OCI-LY1 (cell line): ENCODE measurements around the gene TMEM174.

Experiments used
- H2AFZ ChIP-seq: fragments of 200-600 bp; sonication (generic), shearing (Covaris generic); 2 replicates; pipeline ENCODE4 v1.6.0; 2014; ENCODE audit warnings: antibody characterized with exemption, mild to moderate bottlenecking, low read length
- H3F3A ChIP-seq: fragments of 200-600 bp; sonication (generic), shearing (Covaris generic); 2 replicates; pipeline ENCODE4 v1.6.0; 2014; ENCODE audit warnings: mild to moderate bottlenecking, antibody characterized with exemption, low read length, moderate library complexity; ENCODE audit not compliant: insufficient read depth
- H3K27ac ChIP-seq: fragments of 200-600 bp; sonication (generic); 2 replicates; pipeline ENCODE4 v1.5.1; 2014; ENCODE audit warnings: low read length, mixed run types, mild to moderate bottlenecking, low read depth; ENCODE audit not compliant: poor library complexity, severe bottlenecking
- H3K27me3 ChIP-seq: fragments of 200-600 bp; sonication (generic); 2 replicates; pipeline ENCODE4 v1.6.0; 2014; ENCODE audit warnings: antibody characterized with exemption, mild to moderate bottlenecking, low read length, moderate library complexity; ENCODE audit not compliant: insufficient read depth
- H3K36me3 ChIP-seq: fragments of 200-600 bp; sonication (generic); 2 replicates; pipeline ENCODE4 v1.6.1; 2014; ENCODE audit warnings: mild to moderate bottlenecking, antibody characterized with exemption, low read length, moderate library complexity, mixed read lengths; ENCODE audit not compliant: insufficient read depth
- H3K4me1 ChIP-seq: fragments of 200-600 bp; sonication (generic); 2 replicates; pipeline ENCODE4 v1.5.1; 2014; ENCODE audit warnings: mild to moderate bottlenecking, low read length, moderate library complexity; ENCODE audit not compliant: insufficient read depth, severe bottlenecking
- H3K4me2 ChIP-seq: fragments of 200-600 bp; sonication (generic), shearing (Covaris generic); 2 replicates; pipeline ENCODE4 v1.6.1; 2014; ENCODE audit warnings: low read length
- H3K4me3 ChIP-seq: fragments of 200-600 bp; sonication (generic); 2 replicates; pipeline ENCODE4 v1.5.1; 2014; ENCODE audit warnings: low read length, low read depth, mild to moderate bottlenecking, mixed read lengths; ENCODE audit not compliant: poor library complexity, severe bottlenecking
- H3K79me2 ChIP-seq: fragments of 200-600 bp; shearing (Covaris generic); 2 replicates; pipeline ENCODE4 v1.6.1; 2016; ENCODE audit warnings: mixed run types, low read length, mixed read lengths; ENCODE audit not compliant: insufficient read depth
- H3K9ac ChIP-seq: fragments of 200-600 bp; sonication (generic), shearing (Covaris generic); 2 replicates; pipeline ENCODE4 v1.6.1; 2014; ENCODE audit warnings: mild to moderate bottlenecking, low read length, mixed read lengths
- H3K9me2 ChIP-seq: fragments of 200-600 bp; sonication (generic), shearing (Covaris generic); 2 replicates; pipeline ENCODE4 v1.6.1; 2014; ENCODE audit warnings: low read depth, mild to moderate bottlenecking, low read length, mixed read lengths
- H3K9me3 ChIP-seq: fragments of 200-600 bp; shearing (Covaris generic); 2 replicates; pipeline ENCODE4 v1.6.1; 2014; ENCODE audit warnings: low read length, mixed read lengths
- H4K20me1 ChIP-seq: fragments of 200-600 bp; sonication (generic), shearing (Covaris generic); 2 replicates; pipeline ENCODE4 v1.6.0; 2016; ENCODE audit warnings: mild to moderate bottlenecking, low read length; ENCODE audit not compliant: insufficient read depth
- CTCF ChIP-seq: fragments of 200-600 bp; sonication (generic), shearing (Covaris generic); IDR thresholded peaks from 2 replicates; pipeline ENCODE4 v1.5.1; 2017; ENCODE audit warnings: mild to moderate bottlenecking, antibody characterized with exemption, low read length, moderate library complexity, mixed read lengths
- EZH2 ChIP-seq: fragments of 200-600 bp; sonication (generic), shearing (Covaris generic); IDR thresholded peaks from 2 replicates; pipeline ENCODE4 v1.8.0; 2017; ENCODE audit warnings: borderline replicate concordance, mixed run types, mild to moderate bottlenecking, antibody characterized with exemption, low read length, moderate library complexity, mixed read lengths

Gene TMEM174

DNA sequence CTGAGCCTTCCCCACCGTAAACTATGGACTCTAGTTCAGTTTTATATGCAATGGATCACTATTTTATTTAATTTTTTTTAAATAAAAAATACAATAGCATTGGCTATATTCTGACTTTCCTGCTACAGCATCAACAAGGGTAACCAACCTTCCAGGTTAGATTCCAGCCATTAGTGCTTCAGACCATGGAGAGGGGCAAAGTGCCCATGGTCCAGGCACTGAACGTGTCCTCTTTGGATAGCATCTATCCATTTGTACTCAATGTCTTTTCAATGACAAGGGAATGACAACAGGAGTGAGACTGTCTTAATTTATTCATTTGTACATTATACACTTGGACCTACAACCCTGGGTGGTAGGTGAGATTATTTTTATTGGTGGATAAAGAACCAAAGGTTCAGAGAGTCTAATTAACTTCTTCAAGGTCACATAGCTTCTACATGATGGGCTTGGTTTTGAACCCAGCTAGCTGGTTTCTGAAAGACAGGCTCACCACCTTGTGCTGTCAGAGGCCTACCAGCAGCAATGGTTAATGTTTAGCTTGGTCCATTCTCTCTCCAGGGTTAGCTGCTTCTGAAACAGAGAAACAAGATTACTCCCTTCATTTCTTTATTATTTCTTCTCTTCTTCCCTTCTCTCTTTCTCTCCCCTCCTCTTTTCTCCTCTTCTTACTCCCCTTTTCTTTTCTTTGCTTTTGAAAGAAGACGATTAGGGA, 41.1 kb upstream of the TMEM174 start:
- Histone ChIP-seq H3K4me2 (no peak overlapping the region), H3K79me2 (no peaks in the 10 kb centered on the region)

DNA sequence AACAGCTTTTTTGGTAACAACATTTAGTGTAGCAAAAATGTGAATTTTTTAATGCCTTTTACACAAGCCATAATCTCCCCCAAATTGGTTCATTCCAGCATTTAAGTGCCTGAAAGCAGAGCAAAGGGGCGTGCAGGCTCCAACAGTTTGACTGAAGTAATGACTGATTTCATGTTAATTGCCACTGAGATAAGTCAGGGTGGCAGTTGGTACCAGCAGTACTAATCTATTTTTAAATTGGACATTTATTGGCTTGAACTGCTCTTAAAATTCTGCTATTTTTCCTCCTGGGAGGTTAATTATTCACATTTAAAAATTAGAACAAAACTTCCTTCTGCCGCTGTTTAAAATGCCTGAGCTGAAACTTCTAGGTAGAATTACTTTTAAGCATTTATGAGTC, 40.2 kb upstream of the TMEM174 start:
- Histone ChIP-seq H3K9me2 (no peaks in the 10 kb centered on the region), H3K36me3 (no peaks in the 10 kb centered on the region), H4K20me1 (no peaks in the 10 kb centered on the region), H3K4me3 (no peak overlapping the region), H2AFZ (no peak overlapping the region), H3K4me2 (no peak overlapping the region), H3K9ac (no peak overlapping the region), H3K79me2 (no peaks in the 10 kb centered on the region), H3K27ac (no peak overlapping the region), H3K27me3 (no peaks in the 10 kb centered on the region), H3K9me3 (no peaks in the 10 kb centered on the region), H3F3A (no peaks in the 10 kb centered on the region), H3K4me1 (no peaks in the 10 kb centered on the region)
- no peak for TF ChIP-seq EZH2
- TF ChIP-seq CTCF: no peak

More for the DNA sequence above, 41.1 kb upstream of the TMEM174 start:
- Histone ChIP-seq H2AFZ (no peak overlapping the region), H3K4me1 (peaks cover 3% of the 10 kb centered on the region), H3K9me2 (no peaks in the 10 kb centered on the region), H3F3A (no peaks in the 10 kb centered on the region), H3K9me3 (no peaks in the 10 kb centered on the region), H3K27ac (no peak overlapping the region), H3K27me3 (no peaks in the 10 kb centered on the region), H3K4me3 (no peak overlapping the region), H3K9ac (no peak overlapping the region), H4K20me1 (no peaks in the 10 kb centered on the region), H3K36me3 (no peaks in the 10 kb centered on the region)
- TF ChIP-seq CTCF (no peak), EZH2 (no peak)

GRCh38 chr5:73135021-73135420, 38.0 kb upstream of the TMEM174 start:
- Histone ChIP-seq H4K20me1 (no peaks in the 10 kb centered on the region), H3F3A (no peaks in the 10 kb centered on the region), H3K4me2 (no peak overlapping the region), H3K27me3 (no peaks in the 10 kb centered on the region), H2AFZ (no peak overlapping the region), H3K9me3 (no peaks in the 10 kb centered on the region), H3K4me3 (no peak overlapping the region), H3K9me2 (no peaks in the 10 kb centered on the region), H3K9ac (no peak overlapping the region), H3K36me3 (no peaks in the 10 kb centered on the region), H3K4me1 (no peaks in the 10 kb centered on the region), H3K79me2 (no peaks in the 10 kb centered on the region), H3K27ac (no peak overlapping the region)
- TF ChIP-seq CTCF (no peak), EZH2 (no peak)
